Astrocyte (in vitro differentiated cells and primary cell): ENCODE data around the gene ODR4. TPM values are rescaled to one million over a fixed set of nuclear protein-coding genes. Genes with fewer than 3 reads are reported as not detected.

Experiments
- DNase-seq: peaks from one replicate; pipeline ENCODE4 v3.0.0-alpha.2; 2010; ENCODE audit warnings: low read depth
- FAIRE-seq: peaks from 2 replicates; lab custom pipeline; 2011; peaks lifted over from hg19 to GRCh38; lab: Jason Lieb, UNC
- H2AFZ ChIP-seq: 2 replicates; pipeline ENCODE4 v1.6.0; 2012; ENCODE audit warnings: low read depth, low read length, inconsistent platforms
- H3K27ac ChIP-seq: 2 replicates; pipeline ENCODE4 v1.5.1; 2011; ENCODE audit warnings: low read depth, low read length, inconsistent platforms
- H3K27me3 ChIP-seq: 2 replicates; pipeline ENCODE4 v1.6.0; 2011; ENCODE audit warnings: low read length, inconsistent platforms; ENCODE audit not compliant: insufficient read depth
- H3K36me3 ChIP-seq: 2 replicates; pipeline ENCODE4 v1.5.1; 2011; ENCODE audit warnings: low read length, inconsistent platforms; ENCODE audit not compliant: insufficient read depth
- H3K4me1 ChIP-seq: 2 replicates; pipeline ENCODE4 v1.5.1; 2011; ENCODE audit warnings: low read length, inconsistent platforms; ENCODE audit not compliant: insufficient read depth
- H3K4me2 ChIP-seq: 2 replicates; pipeline ENCODE4 v1.6.0; 2012; ENCODE audit warnings: low read length, inconsistent platforms
- H3K4me3 ChIP-seq: 2 replicates; pipeline ENCODE4 v1.5.1; 2011; ENCODE audit warnings: low read depth, mild to moderate bottlenecking, low read length, inconsistent platforms; ENCODE audit not compliant: insufficient read depth
- H3K79me2 ChIP-seq: 2 replicates; pipeline ENCODE4 v1.6.0; 2012; ENCODE audit warnings: mild to moderate bottlenecking, low read length, inconsistent platforms; ENCODE audit not compliant: insufficient read depth
- H3K9ac ChIP-seq: 2 replicates; pipeline ENCODE4 v1.6.0; 2012; ENCODE audit warnings: mild to moderate bottlenecking, low read length, inconsistent platforms
- H3K9me3 ChIP-seq: 2 replicates; pipeline ENCODE4 v1.5.1; 2012; ENCODE audit warnings: low read depth, mild to moderate bottlenecking, low read length, inconsistent platforms; ENCODE audit not compliant: insufficient read depth
- H4K20me1 ChIP-seq: 2 replicates; pipeline ENCODE4 v1.6.0; 2012; ENCODE audit warnings: low read length, inconsistent platforms; ENCODE audit not compliant: insufficient read depth
- H3K27ac Mint-ChIP-seq: one replicate; pipeline ENCODE4 v1.8.0; 2021; ENCODE audit warnings: mild to moderate bottlenecking, mixed read lengths; ENCODE audit not compliant: unreplicated experiment
- H3K27me3 Mint-ChIP-seq: one replicate; pipeline ENCODE4 v1.8.0; 2021; ENCODE audit warnings: low read depth, mixed read lengths; ENCODE audit not compliant: unreplicated experiment
- H3K36me3 Mint-ChIP-seq: one replicate; pipeline ENCODE4 v1.8.0; 2021; ENCODE audit warnings: low read depth, mixed read lengths; ENCODE audit not compliant: unreplicated experiment
- H3K4me1 Mint-ChIP-seq: one replicate; pipeline ENCODE4 v1.8.0; 2021; ENCODE audit warnings: low read depth, mixed read lengths; ENCODE audit not compliant: unreplicated experiment
- H3K4me3 Mint-ChIP-seq: one replicate; pipeline ENCODE4 v1.8.0; 2021; ENCODE audit warnings: mild to moderate bottlenecking, moderate library complexity, mixed read lengths; ENCODE audit not compliant: unreplicated experiment
- H3K9me3 Mint-ChIP-seq: one replicate; pipeline ENCODE4 v1.8.0; 2021; ENCODE audit warnings: mild to moderate bottlenecking, mixed read lengths; ENCODE audit not compliant: unreplicated experiment
- CTCF ChIP-seq: IDR thresholded peaks from 2 replicates; pipeline ENCODE4 v1.5.1; 2011; ENCODE audit warnings: low read depth, mild to moderate bottlenecking, inconsistent platforms, low read length, moderate library complexity; ENCODE audit not compliant: insufficient read depth
- EZH2 ChIP-seq: IDR thresholded peaks from 2 replicates; pipeline ENCODE4 v1.6.1; 2012; ENCODE audit warnings: mild to moderate bottlenecking, low read length, inconsistent platforms; ENCODE audit not compliant: insufficient read depth
- total RNA-seq: library from RNA; stranded (reverse); gene quantifications from 2 replicates; pipeline ENCODE4 v1.2.1, GENCODE V29; 2021

The ODR4 gene
- total RNA-seq, 1 donor from 2014 or later: 22.1 TPM

GRCh38 chr1:186421446-186421845, 45.8 kb downstream of the ODR4 start:
- Histone ChIP-seq H3K9ac (no peak overlapping the region), H3K4me3 (no peak overlapping the region), H3K27ac (no peak overlapping the region), H3K9me3 (no peaks in the 10 kb centered on the region), H3K79me2 (no peaks in the 10 kb centered on the region), H3K4me2 (no peak overlapping the region), H3K27me3 (no peaks in the 10 kb centered on the region), H4K20me1 (no peaks in the 10 kb centered on the region), H3K36me3 (peaks cover 16% of the 10 kb centered on the region), H3K4me1 (no peaks in the 10 kb centered on the region), H2AFZ (no peak overlapping the region)
- TF ChIP-seq CTCF (no peak), EZH2 (no peak)
- Mint-ChIP-seq H3K4me1 (peaks cover 2% of the 10 kb centered on the region), H3K27ac (no peak overlapping the region), H3K4me3 (no peak overlapping the region), H3K36me3 (peaks cover 5% of the 10 kb centered on the region), H3K9me3 (no peaks in the 10 kb centered on the region), H3K27me3 (no peaks in the 10 kb centered on the region)
- no peak for FAIRE-seq
- DNase-seq: no peak

- Mint-ChIP-seq H3K36me3 (peaks cover 2% of the 10 kb centered on the region), H3K27ac (no peak overlapping the region), H3K27me3 (no peaks in the 10 kb centered on the region), H3K4me1 (peaks cover 2% of the 10 kb centered on the region), H3K4me3 (no peak overlapping the region), H3K9me3 (no peaks in the 10 kb centered on the region)
- TF ChIP-seq EZH2: no peak
- TF ChIP-seq CTCF: no peak
- no peak for DNase-seq
- Histone ChIP-seq H3K4me2 (no peak overlapping the region), H3K36me3 (peaks cover 8% of the 10 kb centered on the region), H3K27ac (no peak overlapping the region), H3K4me3 (no peak overlapping the region), H3K79me2 (no peaks in the 10 kb centered on the region), H3K9ac (no peak overlapping the region), H2AFZ (no peak overlapping the region), H3K4me1 (no peaks in the 10 kb centered on the region), H3K9me3 (no peaks in the 10 kb centered on the region), H3K27me3 (no peaks in the 10 kb centered on the region), H4K20me1 (no peaks in the 10 kb centered on the region)
- no peak for FAIRE-seq
Measured at GRCh38 chr1:186424539-186424938, 48.9 kb downstream of the ODR4 start.

- no peak overlapping the region for H3K27ac ChIP-seq
- H3K27ac Mint-ChIP-seq: no peak overlapping the region
- H3K4me1 Mint-ChIP-seq: peaks cover 2% of the 10 kb centered on the region
- no peak overlapping the region for H2AFZ ChIP-seq
- H3K4me3 Mint-ChIP-seq: no peak overlapping the region
- no peak for DNase-seq
- H3K4me1 ChIP-seq: no peaks in the 10 kb centered on the region
- H4K20me1 ChIP-seq: no peaks in the 10 kb centered on the region
- H3K79me2 ChIP-seq: no peaks in the 10 kb centered on the region
- H3K9me3 Mint-ChIP-seq: no peaks in the 10 kb centered on the region
- no peak for FAIRE-seq
- H3K36me3 Mint-ChIP-seq: peaks cover 2% of the 10 kb centered on the region
- H3K4me3 ChIP-seq: no peak overlapping the region
- no peak overlapping the region for H3K4me2 ChIP-seq
- H3K9ac ChIP-seq: no peak overlapping the region
- TF ChIP-seq EZH2: no peak
- no peaks in the 10 kb centered on the region for H3K36me3 ChIP-seq
- no peaks in the 10 kb centered on the region for H3K9me3 ChIP-seq
- no peaks in the 10 kb centered on the region for H3K27me3 Mint-ChIP-seq
- H3K27me3 ChIP-seq: no peaks in the 10 kb centered on the region
Measured at GRCh38 chr1:186426118-186426517, 50.5 kb downstream of the ODR4 start.
